HCT116 (cell line): ENCODE measurements around the gene GPX4.

Experiments
- POLR2A ChIP-seq: IDR thresholded peaks from 2 replicates; pipeline ENCODE4 v1.7.0; 2011; ENCODE audit warnings: borderline replicate concordance; ENCODE audit not compliant: insufficient read depth, insufficient read length; ENCODE audit errors: extremely low read depth
- POLR2AphosphoS5 ChIP-seq: IDR thresholded peaks from 2 replicates; pipeline ENCODE4 v1.6.1; 2011; ENCODE audit warnings: mild to moderate bottlenecking, low read depth, low read length, moderate library complexity
- TF ChIP-seq, protein P1 (sequence below), 3 experiments: fragments of 200-600 bp in 1 of 3; sonication (generic) in 1 of 3; IDR thresholded peaks in 2 of 3; conservative IDR thresholded peaks in 1 of 3; 2 replicates each; pipeline ENCODE4 v1.5.1; 2012 to 2017; ENCODE audit warnings: low read depth in 2 of 3, low read length in 2 of 3, antibody characterized with exemption in 1 of 3, borderline replicate concordance in 1 of 3, control low read depth in 1 of 3, mild to moderate bottlenecking in 1 of 3, mixed read lengths in 1 of 3, mixed run types in 1 of 3, moderate library complexity in 1 of 3; ENCODE audit not compliant: insufficient read depth in 1 of 3

DNA sequence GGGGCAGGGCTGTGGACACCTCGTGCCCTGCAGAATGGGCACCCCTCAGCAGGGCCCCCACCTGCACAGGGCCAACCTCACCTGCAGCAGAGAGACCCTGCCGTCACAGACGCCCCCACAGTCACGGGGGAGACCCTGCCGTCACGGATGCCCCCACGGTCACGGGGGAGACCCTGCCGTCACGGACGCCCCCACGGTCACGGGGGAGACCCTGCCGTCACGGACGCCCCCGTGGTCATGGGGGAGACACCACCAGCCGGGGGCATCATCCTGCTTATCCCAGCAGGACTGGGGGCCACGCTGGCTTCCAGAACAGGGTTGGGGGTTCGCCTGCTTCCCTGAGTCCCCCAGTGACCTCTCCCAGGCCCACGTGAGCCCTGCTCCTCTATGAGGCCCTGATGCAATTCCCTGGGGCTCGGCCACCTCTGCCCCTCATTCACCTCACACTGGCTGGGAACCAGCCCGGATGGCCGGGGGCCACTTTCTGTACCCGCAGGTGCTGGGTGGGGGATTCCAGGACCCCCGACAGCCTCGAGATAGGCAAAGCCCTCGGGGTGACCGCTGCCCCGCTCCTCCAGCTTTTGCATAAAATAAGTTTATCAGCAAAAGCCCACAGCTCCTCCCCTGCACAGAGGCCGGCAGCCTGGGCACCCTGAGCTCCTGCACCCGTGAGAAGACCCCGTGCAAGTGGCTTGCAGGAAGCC, 46.7 kb downstream of the GPX4 start:
- no peak for TF ChIP-seq POLR2AphosphoS5
- TF ChIP-seq, protein P1, sequence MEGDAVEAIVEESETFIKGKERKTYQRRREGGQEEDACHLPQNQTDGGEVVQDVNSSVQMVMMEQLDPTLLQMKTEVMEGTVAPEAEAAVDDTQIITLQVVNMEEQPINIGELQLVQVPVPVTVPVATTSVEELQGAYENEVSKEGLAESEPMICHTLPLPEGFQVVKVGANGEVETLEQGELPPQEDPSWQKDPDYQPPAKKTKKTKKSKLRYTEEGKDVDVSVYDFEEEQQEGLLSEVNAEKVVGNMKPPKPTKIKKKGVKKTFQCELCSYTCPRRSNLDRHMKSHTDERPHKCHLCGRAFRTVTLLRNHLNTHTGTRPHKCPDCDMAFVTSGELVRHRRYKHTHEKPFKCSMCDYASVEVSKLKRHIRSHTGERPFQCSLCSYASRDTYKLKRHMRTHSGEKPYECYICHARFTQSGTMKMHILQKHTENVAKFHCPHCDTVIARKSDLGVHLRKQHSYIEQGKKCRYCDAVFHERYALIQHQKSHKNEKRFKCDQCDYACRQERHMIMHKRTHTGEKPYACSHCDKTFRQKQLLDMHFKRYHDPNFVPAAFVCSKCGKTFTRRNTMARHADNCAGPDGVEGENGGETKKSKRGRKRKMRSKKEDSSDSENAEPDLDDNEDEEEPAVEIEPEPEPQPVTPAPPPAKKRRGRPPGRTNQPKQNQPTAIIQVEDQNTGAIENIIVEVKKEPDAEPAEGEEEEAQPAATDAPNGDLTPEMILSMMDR (IDR thresholded peaks at IDR 0.05 in 2 of 3, conservative IDR thresholded peaks at IDR 0.05 in 1 of 3; ENCODE audit: borderline replicate concordance in 1 of 3, insufficient read depth in 1 of 3, low read depth in 2 of 3, low read length in 2 of 3): no peak
- TF ChIP-seq POLR2A: no peak
